NCI-H526 treated with DMSO at 0.1 percent for 48 hours (cell line): ENCODE measurements around the gene TSFM.

ENCODE experiments used
- DNase-seq: peaks from one replicate; lab custom pipeline; 2025; lab: John Stamatoyannopoulos, UW

TSFM gene

GRCh38 chr12:57782608-57783465, at the start of gene TSFM:
Gene TSFM (plus strand): TSS chr12:57782787. CDS start chr12:57782802, 15 bp downstream.
- peak; percentile 81 for DNase-seq

DNA sequence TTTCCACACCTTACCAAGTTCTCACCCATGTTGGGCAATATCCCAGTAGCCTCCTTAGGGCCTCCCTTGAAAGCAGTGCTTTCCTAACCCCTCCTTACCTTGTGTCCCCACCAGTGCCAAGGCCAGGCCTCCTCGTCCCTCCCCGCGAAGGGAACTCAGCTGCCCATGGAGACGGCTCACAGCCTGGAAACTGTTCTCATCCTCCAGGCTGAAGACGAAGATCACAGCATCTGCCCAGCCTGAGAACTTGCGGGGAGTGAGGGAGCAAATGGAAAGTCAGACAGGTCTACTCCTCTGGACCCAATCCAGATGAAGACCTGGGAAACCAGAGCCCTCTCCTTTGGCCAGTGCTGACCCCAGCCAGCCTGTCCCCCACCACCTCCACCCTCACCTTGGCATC, 48.7 kb upstream of the TSFM start:
- no peak for DNase-seq

- no peak for DNase-seq
These were observed 48.0 kb upstream of the TSFM start for GRCh38 chr12:57734591-57734990.

DNA sequence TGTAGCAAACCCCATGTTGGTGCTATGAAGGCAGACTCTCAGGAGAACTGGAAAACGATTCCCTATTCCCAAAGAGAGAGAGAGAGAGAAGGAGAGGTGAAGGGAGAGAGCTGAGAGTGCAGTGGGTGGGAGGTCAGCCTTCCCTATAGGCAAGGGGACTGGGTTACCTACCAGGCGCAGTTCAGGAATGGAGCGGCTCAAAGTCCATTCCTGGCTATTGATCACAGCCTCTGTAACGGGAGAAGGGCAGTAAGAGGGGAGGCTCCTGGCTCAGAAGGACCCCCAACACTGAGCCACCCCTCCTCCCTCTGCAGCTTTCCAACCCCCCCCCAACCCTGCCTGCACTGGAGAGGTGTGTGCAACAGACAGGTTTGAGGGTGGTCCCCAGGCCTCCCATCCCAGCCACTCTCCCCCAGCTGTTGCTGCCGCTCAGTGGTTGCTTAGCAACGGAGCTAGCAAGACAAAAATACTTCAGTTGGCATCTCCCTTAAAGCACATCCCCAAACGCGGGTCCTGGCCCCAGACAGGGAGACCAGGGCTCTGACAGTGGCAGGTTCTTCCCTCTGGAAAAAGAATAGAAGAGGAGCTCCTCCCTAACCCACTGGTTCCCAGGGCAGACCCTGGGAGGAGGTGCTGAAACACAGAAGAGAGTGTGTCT, 47.3 kb upstream of the TSFM start:
- no peak for DNase-seq

- DNase-seq: no peak
These were observed 46.4 kb upstream of the TSFM start for GRCh38 chr12:57735952-57736740.

DNA sequence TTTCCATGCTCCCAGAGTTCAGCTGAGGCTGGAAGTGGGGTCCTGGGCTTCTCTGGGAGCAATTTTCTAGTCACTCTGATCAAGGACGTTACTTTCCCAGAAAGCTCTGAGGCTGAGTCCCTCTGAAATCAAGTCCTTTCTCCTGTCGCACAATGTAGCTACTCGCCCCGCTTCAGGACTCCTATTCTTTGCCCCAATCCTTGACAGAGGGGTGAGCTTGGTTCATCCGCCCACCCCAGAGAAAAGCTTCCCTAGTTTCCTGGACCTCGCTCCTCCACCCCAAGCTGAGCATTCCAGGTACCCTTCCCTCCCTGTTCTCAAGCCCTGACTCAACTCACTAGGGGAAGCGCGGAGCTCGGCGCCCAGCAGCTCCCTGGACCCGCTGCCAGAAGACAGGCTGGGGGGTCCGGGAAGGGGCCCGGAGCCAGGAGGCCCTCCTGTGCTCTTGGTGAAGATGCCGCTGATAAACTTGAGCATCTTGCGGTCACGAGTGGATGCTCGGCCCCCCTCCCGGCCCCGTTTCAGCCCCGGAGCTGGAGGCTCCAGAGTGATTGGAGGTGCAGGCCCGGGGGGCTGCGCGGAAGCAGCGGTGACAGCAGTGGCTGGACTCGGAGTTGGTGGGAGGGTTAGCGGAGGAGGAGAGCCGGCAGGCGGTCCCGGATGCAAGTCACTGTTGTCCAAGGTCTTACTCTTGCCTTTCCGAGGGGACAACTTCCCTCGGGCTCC, 45.7 kb upstream of the TSFM start:
- DNase-seq: no peak

DNA sequence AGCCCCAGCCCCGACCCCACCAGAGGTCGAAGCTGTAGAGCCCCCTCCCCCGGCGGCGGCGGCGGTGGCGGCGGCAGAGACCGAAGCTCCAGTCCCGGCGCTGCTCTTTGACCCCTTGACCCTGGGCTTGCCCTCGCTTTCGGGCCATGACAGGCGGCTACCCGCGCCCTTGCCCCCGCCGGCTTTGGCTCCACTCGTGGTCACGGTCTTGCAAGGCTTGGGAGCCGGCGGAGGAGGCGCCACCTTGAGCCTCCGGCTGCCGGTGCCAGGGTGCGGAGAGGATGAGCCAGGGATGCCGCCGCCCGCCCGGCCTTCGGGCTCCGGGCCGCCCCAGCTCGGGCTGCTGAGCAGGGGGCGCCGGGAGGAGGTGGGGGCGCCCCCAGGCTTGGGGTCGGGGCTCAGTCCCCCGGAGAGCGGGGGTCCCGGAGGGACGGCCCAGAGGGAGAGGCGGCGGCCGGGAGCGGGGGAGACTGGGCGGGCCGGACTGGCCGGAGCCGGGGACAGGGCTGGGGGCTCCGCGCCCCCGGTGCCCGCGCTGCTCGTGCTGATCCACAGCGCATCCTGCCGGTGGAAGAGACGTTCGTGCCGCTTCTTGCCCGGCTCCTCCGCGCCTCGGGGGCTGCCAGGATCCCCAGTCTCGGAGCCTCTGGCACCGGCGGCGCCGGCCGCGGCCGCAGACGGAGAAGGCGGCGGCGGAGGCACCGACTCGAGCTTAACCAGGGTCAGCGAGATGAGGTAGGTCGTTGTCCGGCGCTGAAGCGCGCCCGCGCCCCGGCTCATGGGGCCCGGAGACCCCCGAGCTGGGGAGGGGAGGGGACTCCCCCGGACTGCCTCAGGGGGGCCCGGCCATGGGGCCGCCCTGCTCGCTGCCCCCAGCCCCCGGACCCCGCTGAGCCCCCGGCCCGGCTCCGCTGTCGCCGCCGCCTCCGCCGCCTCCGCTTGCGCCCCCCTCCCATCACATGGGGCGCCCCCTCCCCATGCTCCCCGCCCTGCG, 44.8 kb upstream of the TSFM start:
- no peak for DNase-seq

DNA sequence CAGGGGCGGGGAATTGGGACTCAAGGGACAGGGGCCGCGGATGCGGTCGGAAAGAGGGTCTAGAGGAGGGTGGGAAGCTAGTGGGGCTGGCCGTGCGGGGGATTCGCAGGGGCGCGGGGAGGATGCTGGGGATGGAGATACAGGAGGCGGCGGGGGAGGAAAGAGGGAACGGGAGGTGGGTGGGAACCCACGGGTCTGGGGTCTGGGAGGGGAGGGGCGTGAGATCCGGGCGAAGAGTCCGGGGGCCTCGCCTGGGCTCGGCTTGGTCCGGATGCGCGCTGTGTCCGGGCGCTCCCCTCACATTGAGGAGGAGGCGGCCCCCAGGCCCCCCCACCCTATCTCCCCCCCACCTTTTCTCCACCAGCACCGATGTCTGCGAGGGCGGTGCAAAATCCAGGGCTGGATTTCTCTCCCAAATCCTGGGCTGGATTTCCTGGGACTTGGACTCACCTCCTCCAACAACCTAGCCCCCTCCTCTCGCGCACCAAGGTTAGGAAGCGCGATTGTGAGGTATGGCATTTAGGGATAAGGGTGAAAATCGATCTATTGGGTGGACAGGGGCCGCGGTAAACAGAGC, 43.8 kb upstream of the TSFM start, which contains the start of gene AGAP2:
TSS of gene AGAP2 (minus strand) at position 82 of the 577 bp plus-strand sequence. CDS start 496 bp downstream, outside the sequence.
- no peak for DNase-seq

DNA sequence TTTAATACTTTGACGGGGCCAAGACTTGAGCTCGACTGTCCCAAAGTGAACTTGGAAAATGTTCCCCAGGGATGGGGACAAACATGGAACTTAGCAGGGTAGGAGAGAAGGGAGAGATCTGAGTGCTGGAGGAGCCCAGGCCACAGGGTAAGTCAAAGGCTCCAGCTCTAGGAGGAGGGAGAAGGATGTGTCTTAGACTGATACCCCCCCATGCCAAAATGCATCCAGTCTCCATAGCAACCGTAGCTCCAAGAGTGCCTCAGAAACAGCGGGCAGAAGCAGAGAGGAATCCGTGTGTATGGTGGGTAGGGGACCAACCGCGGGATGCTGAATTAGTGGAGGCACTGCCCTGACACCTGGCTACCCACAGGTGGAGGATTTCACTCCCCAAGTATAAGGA, 43.2 kb upstream of the TSFM start:
- no peak for DNase-seq

- DNase-seq: no peak
These were observed 42.6 kb upstream of the TSFM start for GRCh38 chr12:57739914-57740538.

GRCh38 chr12:57740656-57741412, 41.8 kb upstream of the TSFM start:
- DNase-seq: no peak

GRCh38 chr12:57741413-57741789, 41.2 kb upstream of the TSFM start:
- DNase-seq: no peak

GRCh38 chr12:57741844-57742738, 40.5 kb upstream of the TSFM start:
- no peak for DNase-seq

- DNase-seq: no peak
These were observed 38.8 kb upstream of the TSFM start for GRCh38 chr12:57743769-57744168.

DNA sequence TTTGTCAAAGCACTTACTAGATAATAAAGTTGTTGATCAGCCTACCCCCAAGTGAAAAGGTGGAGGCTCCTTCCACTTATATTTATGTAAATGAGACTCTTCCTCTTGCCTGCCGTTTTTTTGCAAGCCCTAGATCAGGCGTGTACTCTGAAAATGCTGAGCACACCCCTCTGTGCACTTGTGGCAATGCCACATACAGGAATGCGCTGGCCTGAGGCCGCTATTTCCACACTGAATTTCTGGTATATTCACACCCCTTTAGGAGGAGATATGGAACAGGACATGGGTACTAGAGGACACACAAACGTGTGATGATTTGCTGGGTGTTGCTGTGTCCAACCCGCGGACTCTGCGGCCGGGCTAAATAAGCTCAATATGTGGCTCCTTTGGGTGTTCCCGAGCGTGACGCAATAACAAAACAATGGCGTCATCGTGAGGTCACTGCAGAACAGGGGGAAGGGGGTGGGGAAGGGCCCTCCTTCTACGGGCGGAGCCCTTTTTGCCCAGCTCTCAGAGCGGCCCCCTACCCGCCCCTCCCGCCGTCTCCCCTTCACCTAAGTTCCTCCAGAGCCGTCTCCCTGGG, 38.3 kb upstream of the TSFM start:
- no peak for DNase-seq

DNA sequence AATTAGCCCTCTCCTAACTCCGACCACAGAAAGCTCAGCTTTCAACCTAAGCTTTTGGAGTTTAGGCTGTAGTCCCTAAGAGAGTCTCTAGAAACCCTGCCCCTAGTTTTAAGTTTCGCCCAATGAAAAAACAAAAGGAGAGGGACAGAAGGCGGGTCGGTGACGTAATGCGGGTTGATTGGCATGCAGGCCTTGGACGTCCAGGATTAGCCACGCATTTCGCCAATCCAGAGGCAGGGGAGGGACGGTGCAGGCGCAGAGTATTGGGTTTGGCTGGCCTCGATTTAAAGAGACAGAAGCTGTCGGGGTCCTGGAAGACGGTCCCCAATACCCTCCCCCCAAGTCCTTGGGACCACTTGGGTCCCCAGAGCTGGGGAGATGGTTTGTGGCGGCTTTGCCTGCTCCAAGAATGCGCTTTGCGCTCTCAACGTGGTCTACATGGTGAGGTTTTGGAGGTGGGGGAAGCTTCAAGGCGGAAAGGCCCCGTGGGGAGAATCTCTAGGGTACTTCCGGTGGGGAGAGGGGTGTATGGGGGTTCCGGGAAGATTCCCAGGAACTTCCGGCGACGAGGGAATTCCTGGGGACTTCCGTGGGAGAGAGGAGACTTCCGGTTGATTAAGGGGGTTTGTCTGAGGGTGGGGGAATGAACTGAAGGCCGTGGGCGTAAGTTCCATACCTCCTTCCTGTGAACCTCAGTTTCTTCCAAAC, 37.7 kb upstream of the TSFM start, which contains the start of gene TSPAN31:
TSS of gene TSPAN31 (plus strand) at position 263 of the 708 bp plus-strand sequence. CDS start at position 379, 116 bp downstream.
- peak; percentile 97 for DNase-seq

GRCh38 chr12:57745485-57745881, 37.1 kb upstream of the TSFM start:
- no peak for DNase-seq
